Measurements from ENCODE around the gene AKAP13.

The AKAP13 gene

GRCh38 chr15:85389772-85390171 is 9.4 kb downstream of the AKAP13 start:
- DNase-seq, result no peak

DNA sequence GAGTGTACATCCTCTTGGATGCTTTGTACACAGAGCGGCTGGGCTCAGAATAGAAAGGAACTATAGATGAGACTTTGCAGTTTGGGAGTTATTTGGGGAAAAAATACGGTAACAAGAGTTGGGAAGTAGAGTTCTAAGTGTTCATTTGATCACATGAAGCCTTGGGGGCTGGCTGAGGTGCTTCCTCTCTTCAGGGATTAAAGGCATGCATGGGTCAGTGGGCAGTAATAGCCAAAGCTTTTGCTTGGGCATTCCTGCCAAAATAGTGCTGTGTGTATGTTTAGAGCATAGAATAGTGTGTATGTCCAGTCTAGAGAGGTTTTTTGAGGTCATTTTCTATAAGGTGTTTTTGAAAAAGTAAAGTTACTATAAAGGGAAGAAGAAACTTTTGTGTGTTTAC is 12.8 kb downstream of the AKAP13 start:
- DNase-seq, result no peak

- DNase-seq, result no peak
These were observed 14.3 kb downstream of the AKAP13 start for GRCh38 chr15:85394554-85395333.

GRCh38 chr15:85396554-85396953 is 16.2 kb downstream of the AKAP13 start:
- no peak for DNase-seq

GRCh38 chr15:85397151-85397550 is 16.7 kb downstream of the AKAP13 start:
- no peak for DNase-seq

GRCh38 chr15:85397926-85398325 is 17.5 kb downstream of the AKAP13 start:
- no peak for DNase-seq

- no peak for DNase-seq
These were observed 18.4 kb downstream of the AKAP13 start for GRCh38 chr15:85398822-85399221.

- no peak for DNase-seq
These were observed 19.2 kb downstream of the AKAP13 start for GRCh38 chr15:85399627-85400026.

- no peak for DNase-seq
These were observed 20.2 kb downstream of the AKAP13 start for GRCh38 chr15:85400606-85401005.

GRCh38 chr15:85401108-85401774 is 20.8 kb downstream of the AKAP13 start:
- no peak for DNase-seq

DNA sequence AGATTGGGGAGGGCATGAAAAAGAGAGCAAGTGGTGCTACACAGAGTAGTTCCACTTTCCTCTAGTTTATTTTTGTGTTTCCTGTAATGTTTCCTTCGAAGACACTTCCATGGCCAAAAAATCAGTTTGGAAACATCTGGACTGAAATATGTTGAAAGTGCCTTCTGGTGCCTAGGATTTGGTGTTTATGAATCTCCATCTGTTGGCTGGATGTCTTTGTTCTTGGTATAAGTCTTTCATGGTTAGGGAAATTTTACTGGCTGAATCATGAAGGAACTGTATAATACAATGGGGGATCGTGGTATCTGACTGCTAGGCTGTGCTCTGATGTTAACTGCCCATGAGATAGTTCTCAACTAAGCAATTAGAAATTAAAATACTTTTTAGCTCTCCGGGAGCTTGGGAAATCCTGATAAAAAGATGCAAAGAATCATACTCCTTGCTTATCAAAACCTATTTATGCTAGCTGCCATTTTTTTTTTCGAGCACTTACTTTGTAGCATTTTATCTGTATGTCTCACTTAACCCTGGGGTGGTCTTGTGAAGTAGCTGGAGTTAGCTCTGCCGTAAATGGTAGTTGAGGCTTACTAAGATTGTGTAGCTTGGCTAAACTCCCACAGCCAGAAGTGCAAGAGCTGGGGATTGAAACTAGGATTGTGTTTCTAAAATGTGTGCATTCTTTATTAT is 21.9 kb downstream of the AKAP13 start:
- no peak for DNase-seq

DNA sequence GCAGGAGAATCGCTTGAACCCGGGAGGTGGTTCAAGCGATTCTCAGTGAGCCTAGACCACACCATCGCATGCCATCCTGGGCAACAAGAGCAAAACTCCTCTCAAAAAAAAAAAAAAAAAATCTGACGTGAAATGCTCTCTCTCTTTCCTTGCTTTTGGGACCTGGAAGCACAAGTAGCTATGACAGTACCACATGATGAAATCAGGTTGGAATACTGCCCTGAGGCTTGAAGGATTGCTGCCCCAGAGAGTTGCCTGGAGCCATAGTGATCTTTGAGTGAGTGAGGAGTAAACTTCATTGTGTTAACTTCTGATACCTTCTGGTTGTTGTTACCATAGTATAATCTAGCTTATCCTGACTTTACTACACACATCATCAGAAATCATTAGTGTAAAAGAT is 23.3 kb downstream of the AKAP13 start:
- DNase-seq, result no peak

- DNase-seq, result no peak
These were observed 23.9 kb downstream of the AKAP13 start for GRCh38 chr15:85404176-85404917.

GRCh38 chr15:85404918-85405866 is 24.8 kb downstream of the AKAP13 start:
- no peak for DNase-seq

- DNase-seq, result no peak
These were observed 26.5 kb downstream of the AKAP13 start for GRCh38 chr15:85406916-85407315.

DNA sequence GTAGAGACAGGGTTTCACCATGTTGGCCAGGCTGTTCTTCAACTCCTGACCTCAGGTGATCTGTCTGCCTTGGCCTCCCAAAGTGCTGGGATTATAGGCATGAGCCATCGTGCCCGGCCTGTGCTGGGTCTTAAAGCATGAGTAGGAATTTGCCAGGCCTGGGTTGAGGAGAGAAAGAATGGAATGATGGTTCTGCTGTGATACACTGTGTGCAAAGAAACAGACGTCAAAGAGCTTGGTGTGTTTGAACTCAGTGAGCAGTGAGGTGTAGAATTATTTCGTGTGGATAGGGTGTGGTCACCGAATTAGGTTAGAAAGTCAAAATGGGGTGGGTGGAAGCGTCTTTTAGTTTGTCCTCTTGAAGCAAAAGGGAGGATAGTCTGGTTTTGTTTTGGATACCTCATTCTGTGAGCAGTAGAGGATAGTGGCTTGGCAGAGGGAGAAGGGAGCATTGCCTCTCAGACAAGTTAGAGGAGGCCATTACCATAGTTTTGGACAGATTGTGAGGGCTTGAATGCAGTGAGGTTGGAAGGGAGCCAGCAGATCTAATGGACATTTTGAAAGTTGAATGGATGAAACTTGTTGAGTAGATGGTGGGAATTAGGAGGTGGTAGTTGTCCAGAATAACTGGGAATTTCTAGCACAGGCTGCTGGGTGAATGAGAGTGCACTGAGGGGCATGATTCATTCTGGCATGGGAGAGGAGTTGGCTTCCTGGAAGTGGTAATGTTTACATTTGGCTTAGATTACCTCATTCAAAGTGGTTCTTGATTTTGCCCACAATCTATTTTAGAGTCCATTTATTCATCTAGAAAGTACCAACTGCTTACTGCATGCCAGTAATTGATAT is 27.2 kb downstream of the AKAP13 start:
- DNase-seq, result peak; percentile 20

DNA sequence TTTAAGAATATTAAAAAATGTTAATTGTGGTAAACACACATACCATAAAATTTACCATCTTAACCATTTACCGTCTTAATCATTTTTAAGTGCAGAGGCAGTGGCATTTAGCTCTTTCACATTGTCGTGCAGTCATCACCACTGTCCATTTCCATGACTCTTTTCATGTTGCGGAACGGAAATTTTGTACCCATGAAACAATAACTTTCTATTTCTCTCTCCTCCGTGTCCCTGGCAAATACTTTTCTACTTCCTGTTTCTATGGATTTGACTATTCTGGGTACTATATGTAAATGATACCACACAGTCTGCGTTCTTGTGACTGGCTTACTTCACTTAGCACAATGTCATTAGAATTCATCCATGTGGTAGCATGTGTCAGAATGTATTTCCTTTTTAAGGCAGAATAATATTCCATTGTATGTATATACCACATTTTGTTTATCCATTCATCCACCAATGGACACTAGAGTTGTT is 27.9 kb downstream of the AKAP13 start:
- no peak for DNase-seq

GRCh38 chr15:85412066-85412465 is 31.7 kb downstream of the AKAP13 start:
- no peak for DNase-seq

GRCh38 chr15:85412956-85413854 is 32.8 kb downstream of the AKAP13 start:
- peak; percentile 61 for DNase-seq

DNA sequence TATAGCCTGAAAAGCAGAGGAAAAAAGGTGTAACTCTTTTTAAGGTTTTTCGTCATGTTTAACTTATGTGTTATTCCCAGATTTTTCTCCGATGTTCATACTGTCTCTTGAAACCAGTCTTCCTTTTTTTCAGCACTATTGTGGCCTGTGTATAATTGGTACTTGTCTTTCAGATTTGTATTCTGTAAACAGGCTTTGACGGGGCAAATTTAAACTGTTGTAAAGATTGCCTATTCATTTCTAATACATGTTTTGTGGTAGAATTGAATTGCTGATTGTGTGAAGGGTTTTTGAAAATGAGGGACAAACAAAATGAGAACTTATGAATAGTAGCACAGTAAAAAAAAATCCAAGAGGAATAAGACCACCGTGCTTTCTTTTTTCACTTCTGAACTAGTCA is 33.6 kb downstream of the AKAP13 start:
- no peak for DNase-seq

All from activated effector memory CD4-positive, alpha-beta T cell treated with Interleukin-2 at 50 U/mL for 16 hours (primary cell).